GM12878 (cell line): ENCODE data around the gene GNG12. TPM values are rescaled to one million over a fixed set of nuclear protein-coding genes. Genes with fewer than 3 reads are reported as not detected.

ENCODE experiments used
- BMI1 ChIP-seq: fragments of 450-650 bp; IDR thresholded peaks from 2 replicates; pipeline ENCODE4 v1.6.1; 2016; ENCODE audit warnings: mild to moderate bottlenecking, moderate library complexity, borderline replicate concordance
- CEBPB ChIP-seq, 2 experiments: fragments of 150-350 bp in 1 of 2; IDR thresholded peaks; 2 replicates each; pipeline ENCODE4 v1.6.1; 2012 to 2014; ENCODE audit warnings: low read depth in 2 of 2, low read length in 2 of 2, borderline replicate concordance in 1 of 2, inconsistent platforms in 1 of 2
- CREM ChIP-seq: IDR thresholded peaks from 2 replicates; pipeline ENCODE4 v1.6.1; 2014; ENCODE audit warnings: antibody characterized with exemption, low read depth
- EGR1 ChIP-seq, 2 experiments: IDR thresholded peaks; 1 replicate in 1 of 2; 2 replicates in 1 of 2; pipeline ENCODE4 v1.6.1; 2011 to 2012; ENCODE audit warnings: low read depth in 2 of 2, low read length in 2 of 2, borderline replicate concordance in 1 of 2, mild to moderate bottlenecking in 1 of 2, moderate library complexity in 1 of 2
- ESRRA ChIP-seq: IDR thresholded peaks from 2 replicates; pipeline ENCODE4 v1.6.1; 2012; ENCODE audit warnings: mild to moderate bottlenecking, low read length, improper control_type of control experiment
- FOXM1 ChIP-seq: IDR thresholded peaks from 2 replicates; pipeline ENCODE4 v1.6.1; 2012; ENCODE audit warnings: low read depth, mild to moderate bottlenecking, inconsistent platforms, low read length, moderate library complexity
- GABPA ChIP-seq: IDR thresholded peaks from 2 replicates; pipeline ENCODE4 v1.6.1; 2014; ENCODE audit warnings: antibody characterized with exemption, low read depth, mild to moderate bottlenecking, inconsistent platforms
- GATAD2B ChIP-seq: fragments of 450-650 bp; conservative IDR thresholded peaks from 2 replicates; pipeline ENCODE4 v1.6.1; 2017; ENCODE audit warnings: low read depth, mild to moderate bottlenecking, moderate library complexity
- IKZF1 ChIP-seq: fragments of 450-650 bp; conservative IDR thresholded peaks from 2 replicates; pipeline ENCODE4 v1.6.1; 2017; ENCODE audit warnings: antibody characterized with exemption, mild to moderate bottlenecking
- IRF4 ChIP-seq: IDR thresholded peaks from 2 replicates; pipeline ENCODE4 v1.6.1; 2011; ENCODE audit warnings: low read depth, low read length
- NBN ChIP-seq: fragments of 450-650 bp; IDR thresholded peaks from 2 replicates; pipeline ENCODE4 v1.6.1; 2016
- NFYA ChIP-seq: IDR thresholded peaks from 2 replicates; pipeline ENCODE4 v1.6.1; 2011; ENCODE audit warnings: low read depth, mild to moderate bottlenecking, low read length, improper control_type of control experiment, borderline replicate concordance
- NR2C2 ChIP-seq: IDR thresholded peaks from 2 replicates; pipeline ENCODE4 v1.6.1; 2011; ENCODE audit warnings: borderline replicate concordance, low read depth; ENCODE audit not compliant: control insufficient read depth, insufficient read length
- POLR2AphosphoS2 ChIP-seq: IDR thresholded peaks from 2 replicates; pipeline ENCODE4 v1.6.1; 2011; ENCODE audit warnings: low read depth, mild to moderate bottlenecking, low read length, improper control_type of control experiment, moderate library complexity
- RAD21 ChIP-seq: IDR thresholded peaks from 2 replicates; pipeline ENCODE4 v1.6.1; 2011; ENCODE audit warnings: mild to moderate bottlenecking, low read depth, low read length, moderate library complexity; ENCODE audit not compliant: insufficient read depth
- RBBP5 ChIP-seq: fragments of 200-600 bp; sonication (generic); conservative IDR thresholded peaks from 2 replicates; pipeline ENCODE4 v1.6.1; 2016
- RFX5 ChIP-seq: IDR thresholded peaks from 2 replicates; pipeline ENCODE4 v1.6.1; 2011; ENCODE audit warnings: low read depth, low read length, improper control_type of control experiment
- RUNX3 ChIP-seq: IDR thresholded peaks from 2 replicates; pipeline ENCODE4 v1.6.1; 2012; ENCODE audit warnings: low read length, inconsistent platforms
- SMC3 ChIP-seq: IDR thresholded peaks from 2 replicates; pipeline ENCODE4 v1.6.1; 2011; ENCODE audit warnings: low read length, improper control_type of control experiment, borderline replicate concordance
- SUZ12 ChIP-seq: fragments of 200-600 bp; sonication (generic); IDR thresholded peaks from one replicate; pipeline ENCODE4 v1.6.1; 2018; ENCODE audit warnings: antibody characterized with exemption, mild to moderate bottlenecking; ENCODE audit not compliant: unreplicated experiment
- ZBTB4 ChIP-seq: fragments of 450-650 bp; formaldehyde crosslinking; IDR thresholded peaks from 2 replicates; pipeline ENCODE4 v1.4.0; 2022; ENCODE audit warnings: mild to moderate bottlenecking, moderate library complexity
- ZNF207 ChIP-seq: fragments of 450-650 bp; IDR thresholded peaks from 2 replicates; pipeline ENCODE4 v1.6.1; 2014; ENCODE audit warnings: antibody characterized with exemption, mild to moderate bottlenecking, borderline replicate concordance
- ZNF217 ChIP-seq: fragments of 450-650 bp; IDR thresholded peaks from 2 replicates; pipeline ENCODE4 v1.6.1; 2017; ENCODE audit warnings: antibody characterized with exemption, mild to moderate bottlenecking
- ZNF274 ChIP-seq: IDR thresholded peaks from one replicate; pipeline ENCODE4 v1.8.0; 2011; ENCODE audit not compliant: insufficient read length, insufficient read depth
- ZZZ3 ChIP-seq: IDR thresholded peaks from 2 replicates; pipeline ENCODE4 v1.6.1; 2011; ENCODE audit warnings: low read depth; ENCODE audit not compliant: control insufficient read depth, insufficient read length
- polyA plus RNA-seq, 11 experiments: library from polyadenylated mRNA; depleted of rRNA in 4 of 11; unstranded in 6 of 11; stranded (reverse) in 5 of 11; fragments of >200 nt; fragmentation: Nextera tagmentation in 4 of 11; fragmentation: Illumina TruSeq in 1 of 11; extraction: Ambion mirVana in 4 of 11; extraction: Trizol in 1 of 11; gene quantifications; 1 replicate in 1 of 11; 2 replicates in 10 of 11; pipeline versions ENCODE4 v1.2.1 to v1.2.3, GENCODE V29; 2011 to 2016; ENCODE audit warnings: inconsistent platforms in 2 of 11, missing spikeins in 2 of 11, low read depth in 1 of 11
- total RNA-seq, 4 experiments: library from RNA; depleted of rRNA in 3 of 4; stranded (reverse); fragments of >200 nt in 3 of 4; fragmentation: Illumina TruSeq in 1 of 4; extraction: Trizol in 1 of 4; gene quantifications; 2 replicates each; pipeline versions ENCODE4 v1.2.1 to v1.2.3, GENCODE V29; 2013 to 2021
- TF ChIP-seq, protein P1 (sequence below): fragments of 450-650 bp; IDR thresholded peaks from 2 replicates; pipeline ENCODE4 v1.6.1; 2016; ENCODE audit warnings: mild to moderate bottlenecking

The GNG12 gene
- total and polyA plus RNA-seq, 10 of the 15 experiments (the other 5 are each of a cell fraction or from before 2014, with no cell fraction given), result 0.22 to 32.8 (median 0.35) TPM

- no peak for TF ChIP-seq EGR1 (IDR thresholded peaks at IDR 0.05; ENCODE audit: borderline replicate concordance in 1 of 2, low read depth in 2 of 2, low read length in 2 of 2)
- TF ChIP-seq IRF4, result no peak
- TF ChIP-seq ZZZ3, result no peak
- TF ChIP-seq RFX5, result no peak
- no peak for TF ChIP-seq CREM
- peak; percentile 46; the same call in 1 of the 2 replicates for TF ChIP-seq SMC3
- TF ChIP-seq NFYA, result no peak
- no peak for TF ChIP-seq SUZ12
- no peak for TF ChIP-seq RUNX3
- TF ChIP-seq ZNF207, result 0 out of 2 replicates have a peak, but pooled peaks have one; percentile 40
- TF ChIP-seq ZNF217, result no peak
- TF ChIP-seq NR2C2, result no peak
- TF ChIP-seq BMI1, result no peak
- 0 out of 2 replicates have a peak, but pooled peaks have one; percentile 11 for TF ChIP-seq NBN
- TF ChIP-seq IKZF1, result peak; percentile 52
- no peak for TF ChIP-seq ZNF274
- peak; percentile 85 for TF ChIP-seq RAD21
- no peak for TF ChIP-seq CEBPB (IDR thresholded peaks at IDR 0.05; ENCODE audit: borderline replicate concordance in 1 of 2, low read depth in 2 of 2, low read length in 2 of 2)
- TF ChIP-seq ESRRA, result no peak
- TF ChIP-seq FOXM1, result no peak
- TF ChIP-seq POLR2AphosphoS2, result no peak
- TF ChIP-seq GATAD2B, result 0 out of 2 replicates have a peak, but pooled peaks have one; percentile 21
- no peak for TF ChIP-seq ZBTB4
- TF ChIP-seq RBBP5, result no peak
- TF ChIP-seq, protein P1, sequence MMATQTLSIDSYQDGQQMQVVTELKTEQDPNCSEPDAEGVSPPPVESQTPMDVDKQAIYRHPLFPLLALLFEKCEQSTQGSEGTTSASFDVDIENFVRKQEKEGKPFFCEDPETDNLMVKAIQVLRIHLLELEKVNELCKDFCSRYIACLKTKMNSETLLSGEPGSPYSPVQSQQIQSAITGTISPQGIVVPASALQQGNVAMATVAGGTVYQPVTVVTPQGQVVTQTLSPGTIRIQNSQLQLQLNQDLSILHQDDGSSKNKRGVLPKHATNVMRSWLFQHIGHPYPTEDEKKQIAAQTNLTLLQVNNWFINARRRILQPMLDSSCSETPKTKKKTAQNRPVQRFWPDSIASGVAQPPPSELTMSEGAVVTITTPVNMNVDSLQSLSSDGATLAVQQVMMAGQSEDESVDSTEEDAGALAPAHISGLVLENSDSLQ, result no peak
- TF ChIP-seq GABPA, result no peak
Observed at GRCh38 chr1:67766141-67766978, 66.9 kb downstream of the GNG12 start (continued).
